Thymus (tissue), 11 donors: ENCODE results near the gene GTF3C4. TPM values are rescaled to one million over a fixed set of nuclear protein-coding genes. Genes with fewer than 3 reads are reported as not detected.

ENCODE experiments used
- DNase-seq, 9 donors: peaks; one replicate each; pipeline ENCODE4 v3.0.0-alpha.2; 2013; ENCODE audit warnings: low spot score in 9 of 9, low read depth in 6 of 9, missing footprints in 1 of 9
- H3K27ac ChIP-seq, 2 donors: one replicate each; pipeline ENCODE4 v1.5.1; 2013; ENCODE audit warnings: control low read depth in 1 of 2, low read depth in 1 of 2, low read length in 1 of 2, mild to moderate bottlenecking in 1 of 2, moderate library complexity in 1 of 2
- H3K27me3 ChIP-seq, 2 donors: one replicate each; pipeline ENCODE4 v1.5.1; 2013; ENCODE audit warnings: low read length in 1 of 2; ENCODE audit not compliant: control insufficient read depth in 2 of 2, insufficient read depth in 1 of 2
- H3K36me3 ChIP-seq, 2 donors: one replicate each; pipeline ENCODE4 v1.5.1; 2013; ENCODE audit warnings: low read length in 1 of 2, mild to moderate bottlenecking in 1 of 2, moderate library complexity in 1 of 2; ENCODE audit not compliant: control insufficient read depth in 2 of 2, insufficient read depth in 2 of 2
- H3K4me1 ChIP-seq, 2 donors: one replicate each; pipeline ENCODE4 v1.5.1; 2013; ENCODE audit warnings: low read length in 2 of 2; ENCODE audit not compliant: control insufficient read depth in 2 of 2, insufficient read depth in 2 of 2
- H3K4me3 ChIP-seq, 2 donors: one replicate each; pipeline ENCODE4 v1.5.1; 2013; ENCODE audit warnings: low read length in 2 of 2, control low read depth in 1 of 2, mild to moderate bottlenecking in 1 of 2
- H3K9me3 ChIP-seq, 2 donors: one replicate each; pipeline ENCODE4 v1.5.1; 2013; ENCODE audit warnings: low read length in 1 of 2, mild to moderate bottlenecking in 1 of 2; ENCODE audit not compliant: control insufficient read depth in 2 of 2, insufficient read depth in 1 of 2
- WGBS: extraction: QIAGEN DNeasy Blood & Tissue Kit; methylation state at CpG from one replicate; pipeline ENCODE4 v1.1.7; 2013; 5-methylcytosine and 5-hydroxymethylcytosine counted together
- polyA plus RNA-seq: library from polyadenylated mRNA; stranded (reverse); fragments of 200-250 nt; gene quantifications from one replicate; pipeline ENCODE4 v1.2.3, GENCODE V29; 2013
- total RNA-seq: library from RNA; stranded (reverse); fragments of 120-200 nt; gene quantifications from one replicate; pipeline ENCODE4 v1.2.4, GENCODE V29; 2013
- donor health status: healthy.

Gene GTF3C4
- total and polyA plus RNA-seq, 2 donors, result 4.7 to 9.2 TPM

DNA sequence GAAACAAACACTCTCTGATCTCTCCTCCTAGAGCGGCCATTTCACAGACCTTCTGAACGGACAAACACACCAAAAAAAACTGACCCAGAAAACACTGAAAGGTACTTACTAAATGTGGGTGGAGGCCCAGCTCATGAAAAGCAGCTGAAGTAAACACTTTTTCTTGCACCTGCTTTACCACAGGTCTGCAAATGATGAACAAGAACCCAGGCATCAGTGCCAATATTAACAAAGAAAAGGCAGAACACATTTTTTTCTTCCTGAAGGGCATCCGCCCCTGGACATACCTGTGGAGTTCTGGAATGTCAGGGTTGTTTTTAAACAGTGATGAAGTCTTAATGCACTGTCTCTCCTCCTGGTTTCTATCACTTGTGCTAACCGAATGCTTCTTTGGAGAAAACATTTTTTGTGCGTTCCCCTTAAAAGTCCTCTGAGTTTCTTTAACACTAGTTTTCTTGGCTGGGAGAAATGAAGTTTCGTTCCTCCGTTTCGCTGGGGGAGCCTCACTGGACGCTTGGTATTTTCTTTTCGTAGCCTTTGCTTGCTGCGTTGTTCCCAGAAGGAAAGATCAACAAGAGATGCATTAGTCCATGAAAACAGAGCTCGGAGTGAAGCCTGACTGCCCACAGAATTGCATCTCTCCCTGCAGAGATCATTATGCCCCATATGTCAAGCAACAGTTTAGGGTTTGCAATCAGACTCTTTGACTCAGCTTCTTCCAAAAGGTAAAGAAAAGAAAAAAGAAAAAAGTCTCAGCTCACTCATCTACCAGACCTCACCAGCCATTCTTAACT is 7.9 kb upstream of the GTF3C4 start:
- no peak overlapping the region for H3K4me3 ChIP-seq
- WGBS, result 95% methylated on average over 12 of the region's 12 CpGs
- H3K9me3 ChIP-seq, result no peaks in the 10 kb centered on the region
- peaks cover 25 to 47% of the 10 kb centered on the region in 2 donors for H3K36me3 ChIP-seq
- DNase-seq, result no peak
- no peaks in the 10 kb centered on the region for H3K4me1 ChIP-seq
- H3K27me3 ChIP-seq, result no peaks in the 10 kb centered on the region
- no peak overlapping the region for H3K27ac ChIP-seq

- Histone ChIP-seq H3K36me3 (peaks cover 25 to 42% of the 10 kb centered on the region in 2 donors), H3K27me3 (no peaks in the 10 kb centered on the region), H3K4me1 (no peaks in the 10 kb centered on the region), H3K27ac (no peak overlapping the region), H3K4me3 (no peak overlapping the region), H3K9me3 (no peaks in the 10 kb centered on the region)
- 87% methylated on average over 11 of the region's 11 CpGs for WGBS
- no peak for DNase-seq
These were observed 7.1 kb upstream of the GTF3C4 start for GRCh38 chr9:132663117-132663516.

DNA sequence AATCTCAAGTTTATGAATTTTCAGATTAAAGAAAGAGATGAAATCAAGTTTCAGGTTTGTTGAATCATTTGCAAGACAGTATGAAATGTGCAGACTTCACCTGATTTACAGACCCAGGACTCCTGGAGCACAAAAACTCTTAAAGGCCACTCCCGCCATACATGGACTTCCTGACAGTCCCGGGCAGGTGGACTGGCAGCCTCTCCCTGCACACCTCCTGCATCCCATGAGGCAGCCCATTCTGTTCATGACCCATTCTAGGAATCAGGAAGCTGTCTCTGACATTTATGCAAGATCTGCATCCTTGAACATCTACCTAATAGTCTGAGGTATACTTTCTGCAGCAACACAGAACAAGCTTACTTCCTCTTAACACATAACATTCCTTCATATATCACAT is 6.4 kb upstream of the GTF3C4 start:
- 92% methylated on average over 2 of the region's 2 CpGs for WGBS
- DNase-seq, result no peak

DNA sequence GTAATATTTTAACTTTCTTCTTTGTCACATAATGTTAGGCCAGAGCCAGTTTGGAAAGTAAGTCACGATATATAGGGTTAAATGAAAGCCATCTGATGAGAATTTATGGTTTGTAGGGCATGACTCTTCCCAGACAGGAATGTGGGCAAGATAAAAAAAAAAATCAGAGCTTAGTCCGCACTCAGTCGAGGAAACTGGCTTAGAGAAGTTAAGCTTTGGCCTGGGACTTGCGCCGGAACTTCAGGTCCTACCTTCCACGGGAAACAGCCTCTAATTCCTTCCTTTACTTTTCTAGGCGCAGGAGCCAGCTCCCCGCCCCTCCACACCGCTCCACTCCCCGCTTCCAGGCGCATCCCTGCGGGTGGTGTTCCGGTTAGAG is 956 bp upstream of the GTF3C4 start:
- peaks cover 0 to 2% of the 10 kb centered on the region in 2 donors for H3K36me3 ChIP-seq
- peaks cover 15 to 18% of the 10 kb centered on the region in 2 donors for H3K4me1 ChIP-seq
- peak overlapping the region; percentile 60 to 87 for H3K4me3 ChIP-seq
- H3K27ac ChIP-seq, result peak overlapping the region; percentile 84 to 93
- no peak for DNase-seq
- no peaks in the 10 kb centered on the region for H3K27me3 ChIP-seq
- 2% methylated on average over 13 of the region's 13 CpGs for WGBS
- peaks cover 0 to 3% of the 10 kb centered on the region in 2 donors for H3K9me3 ChIP-seq

More for the DNA sequence above, 6.4 kb upstream of the GTF3C4 start:
- Histone ChIP-seq H3K36me3 (peaks cover 23 to 36% of the 10 kb centered on the region in 2 donors), H3K4me3 (no peak overlapping the region), H3K27ac (no peak overlapping the region), H3K27me3 (no peaks in the 10 kb centered on the region), H3K9me3 (no peaks in the 10 kb centered on the region), H3K4me1 (no peaks in the 10 kb centered on the region)

DNA sequence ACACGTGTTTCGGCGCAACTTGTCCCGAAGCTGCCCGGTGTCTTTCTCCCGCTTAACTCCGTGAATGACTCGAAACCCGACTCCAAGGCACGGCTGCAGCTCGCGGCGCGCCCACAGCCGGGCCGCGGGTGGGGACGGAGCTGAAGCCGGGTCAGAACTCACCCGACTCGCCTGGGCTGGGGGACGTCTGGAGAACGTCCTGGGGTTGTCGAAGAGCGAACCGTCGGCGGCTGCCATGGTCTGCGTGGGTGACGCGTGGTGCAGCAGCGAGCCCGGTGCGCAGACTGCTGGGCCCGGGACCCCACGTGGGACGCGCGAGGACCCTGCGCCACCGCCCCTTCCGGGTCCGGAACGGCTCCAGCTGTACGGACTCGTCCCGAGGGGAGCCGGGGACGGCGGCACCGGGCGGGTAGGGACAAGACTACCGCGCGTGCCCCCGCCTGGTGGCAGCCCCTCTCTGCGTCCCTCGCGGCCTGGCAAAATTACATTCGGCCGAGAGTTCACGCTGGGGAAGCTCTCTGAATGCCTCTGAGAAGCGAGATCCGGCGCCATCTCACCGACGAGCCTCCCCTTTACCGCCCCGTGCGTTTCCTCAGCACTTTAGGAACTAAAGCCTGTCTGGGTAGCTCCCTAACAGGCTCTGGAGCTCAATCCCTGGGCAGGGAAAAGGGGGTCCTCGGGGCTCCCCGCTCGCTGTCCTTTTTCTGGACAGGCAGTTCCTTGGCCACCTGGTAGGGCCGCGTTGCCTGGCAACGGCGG is 387 bp upstream of the GTF3C4 start, which contains the start of gene DDX31:
TSS of gene DDX31 (minus strand) at position 286 of the 759 bp plus-strand sequence. CDS start at position 237, 49 bp downstream.
- WGBS, result under 1% methylated on average over 77 of the region's 77 CpGs
- peaks cover 15 to 18% of the 10 kb centered on the region in 2 donors for H3K4me1 ChIP-seq
- peak within 1 kb of the TSS; percentile 84 to 93 for H3K27ac ChIP-seq
- H3K36me3 ChIP-seq, result peaks cover 0 to 2% of the 10 kb centered on the region in 2 donors
- no peaks in the 10 kb centered on the region for H3K27me3 ChIP-seq
- peak within 1 kb of the TSS; percentile 60 to 87 for H3K4me3 ChIP-seq
- DNase-seq, result peak; percentile 54 to 93 (median 85)
- peaks cover 0 to 3% of the 10 kb centered on the region in 2 donors for H3K9me3 ChIP-seq

DNA sequence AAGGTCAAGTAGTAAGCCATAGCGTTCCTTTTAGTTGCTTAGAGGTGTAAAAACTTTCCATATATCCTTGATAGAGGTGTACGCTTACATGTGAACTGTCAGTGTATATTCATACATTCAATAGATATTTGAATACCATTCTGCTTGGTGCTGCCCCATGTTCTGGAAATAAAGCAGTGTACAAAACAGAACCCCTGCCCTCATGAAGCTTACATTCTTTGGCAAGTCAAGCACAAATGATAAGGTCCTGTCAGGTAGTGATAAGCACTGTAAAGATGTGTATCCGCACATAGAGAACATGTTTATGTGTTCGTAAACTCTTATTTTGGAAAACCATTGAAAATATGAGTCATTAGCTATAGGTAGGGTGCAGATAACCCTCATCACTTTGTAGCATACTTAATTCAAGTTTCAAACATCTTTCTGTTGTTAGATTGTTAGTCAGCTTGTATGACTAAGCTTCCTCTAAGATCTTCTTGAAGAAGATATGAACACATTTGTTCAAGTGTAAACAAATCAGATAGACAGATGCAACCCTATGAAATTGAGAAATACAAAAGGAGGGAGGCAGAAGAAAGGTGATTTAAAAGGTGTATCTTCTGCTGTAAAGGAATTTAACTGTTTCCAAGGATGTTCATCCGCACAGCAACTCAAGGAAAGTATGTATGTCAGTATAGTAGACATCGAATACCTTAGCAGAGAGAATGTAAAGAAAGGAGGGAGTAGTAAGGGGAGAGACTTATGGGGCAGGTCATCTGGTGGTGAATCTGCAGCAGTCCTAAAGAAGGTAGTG is 1.6 kb downstream of the GTF3C4 start:
- Histone ChIP-seq H3K27me3 (no peaks in the 10 kb centered on the region), H3K27ac (no peak overlapping the region), H3K4me3 (peak overlapping the region in 1 of 2 donors; percentile 87), H3K36me3 (no peaks in the 10 kb centered on the region), H3K4me1 (peaks cover 15 to 18% of the 10 kb centered on the region in 2 donors), H3K9me3 (peaks cover 0 to 3% of the 10 kb centered on the region in 2 donors)
- WGBS, result 94% methylated on average over 6 of the region's 6 CpGs
- DNase-seq, result no peak

DNA sequence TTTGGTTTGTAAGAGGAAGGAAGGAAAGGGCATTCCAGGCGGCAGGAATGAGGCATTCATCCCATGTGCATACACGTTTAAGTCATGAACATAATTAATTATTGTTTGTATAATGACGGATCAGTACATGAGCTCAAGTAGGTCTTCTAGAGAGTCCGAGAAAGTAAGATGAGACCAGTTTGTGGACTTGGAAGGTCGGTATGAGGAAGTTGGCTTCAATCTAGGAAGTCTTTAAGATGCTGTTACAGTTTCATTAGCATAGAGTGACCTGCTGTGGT is 2.1 kb downstream of the GTF3C4 start:
- WGBS, result 54% methylated on average over 5 of the region's 5 CpGs
- Histone ChIP-seq H3K4me3 (no peak overlapping the region), H3K4me1 (peaks cover 15 to 18% of the 10 kb centered on the region in 2 donors), H3K9me3 (peaks cover 0 to 3% of the 10 kb centered on the region in 2 donors), H3K36me3 (no peaks in the 10 kb centered on the region), H3K27ac (no peak overlapping the region), H3K27me3 (no peaks in the 10 kb centered on the region)
- DNase-seq, result no peak

DNA sequence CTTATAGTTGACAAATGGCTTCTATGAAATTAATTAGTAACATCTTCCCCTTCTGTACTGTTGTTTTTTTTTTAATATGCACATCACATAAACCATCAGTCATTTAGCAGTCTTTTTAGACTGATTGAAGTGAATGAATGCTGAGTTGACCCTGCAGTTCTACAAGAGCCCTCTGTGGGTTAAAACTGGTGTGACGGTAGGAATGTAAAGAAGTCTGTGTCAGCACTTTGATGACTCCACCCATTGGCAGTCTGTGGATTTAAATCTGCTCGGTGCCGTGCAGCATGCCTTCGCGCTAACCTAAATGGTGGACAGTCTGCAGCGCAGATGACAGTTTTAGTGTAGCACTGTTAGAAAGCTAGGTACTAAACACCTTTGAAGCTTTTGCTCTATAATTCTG is 3.1 kb downstream of the GTF3C4 start:
- peak in 2 of 9 donors; percentile 19 to 37 for DNase-seq

More for the DNA sequence above, 3.1 kb downstream of the GTF3C4 start:
- 51% methylated on average over 6 of the region's 6 CpGs for WGBS
- H3K27me3 ChIP-seq, result no peaks in the 10 kb centered on the region
- H3K4me3 ChIP-seq, result no peak overlapping the region
- peaks cover 0 to 3% of the 10 kb centered on the region in 2 donors for H3K9me3 ChIP-seq
- peaks cover 15 to 18% of the 10 kb centered on the region in 2 donors for H3K4me1 ChIP-seq
- no peak overlapping the region for H3K27ac ChIP-seq
- peaks cover 6% of the 10 kb centered on the region in 2 donors for H3K36me3 ChIP-seq
